Suppressor macrophage treated with lipopolysaccharide for 4 hours (primary cell): ENCODE results near the gene OR2T27.
"Not testable (repeated sequence)": the region's sequence is repeated elsewhere in the genome, so short reads cannot be mapped to it uniquely, and the experiment has no call there.

ENCODE experiments used
- DNase-seq: peaks from one replicate; pipeline ENCODE4 v3.0.0-alpha.2; 2020

OR2T27 gene, protein sequence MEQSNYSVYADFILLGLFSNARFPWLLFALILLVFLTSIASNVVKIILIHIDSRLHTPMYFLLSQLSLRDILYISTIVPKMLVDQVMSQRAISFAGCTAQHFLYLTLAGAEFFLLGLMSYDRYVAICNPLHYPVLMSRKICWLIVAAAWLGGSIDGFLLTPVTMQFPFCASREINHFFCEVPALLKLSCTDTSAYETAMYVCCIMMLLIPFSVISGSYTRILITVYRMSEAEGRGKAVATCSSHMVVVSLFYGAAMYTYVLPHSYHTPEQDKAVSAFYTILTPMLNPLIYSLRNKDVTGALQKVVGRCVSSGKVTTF

DNA sequence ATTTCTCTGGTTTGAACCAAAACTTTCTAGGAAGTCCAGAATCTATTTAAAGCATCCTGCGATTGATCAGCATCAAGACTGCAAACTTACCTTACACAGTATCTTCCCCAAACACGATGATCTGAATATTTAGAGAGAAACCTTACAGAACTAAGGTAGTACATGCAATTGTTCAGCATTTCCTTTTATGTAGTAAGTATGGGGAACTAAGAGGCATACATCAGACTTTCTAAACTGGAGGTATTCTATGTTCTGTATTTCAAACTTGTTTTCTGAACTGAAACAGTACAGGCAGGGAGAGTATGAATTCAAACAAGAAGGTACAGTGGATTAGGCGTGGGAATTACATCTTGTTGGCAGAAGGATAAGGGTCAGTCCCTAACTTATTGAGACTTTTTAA is at the start of gene OR2T27:
Gene OR2T27 (minus strand): TSS at position 175 of the 400 bp plus-strand sequence. CDS start 4,644 bp downstream, outside the sequence.
- not testable (repeated sequence) for DNase-seq

DNA sequence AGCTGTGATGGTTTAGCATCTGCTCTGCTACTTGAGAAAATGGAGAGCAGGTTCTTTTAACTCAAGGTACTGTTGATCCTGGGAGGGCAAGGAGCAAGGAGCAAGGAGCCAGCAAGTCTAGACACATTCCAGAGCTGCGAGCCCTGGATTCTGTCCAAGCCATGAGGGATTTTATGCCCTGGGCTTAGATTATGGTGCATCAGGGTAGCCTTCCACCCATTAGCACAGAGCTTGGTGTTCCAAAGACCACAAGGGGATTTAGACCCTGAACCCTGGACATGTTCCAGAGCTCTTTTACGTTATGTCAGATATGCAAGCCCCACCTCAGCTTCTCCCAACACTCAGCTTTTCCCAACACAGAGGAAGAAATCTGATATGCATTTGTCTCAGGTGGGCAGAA is 49.3 kb upstream of the OR2T27 start:
- no peak for DNase-seq

DNA sequence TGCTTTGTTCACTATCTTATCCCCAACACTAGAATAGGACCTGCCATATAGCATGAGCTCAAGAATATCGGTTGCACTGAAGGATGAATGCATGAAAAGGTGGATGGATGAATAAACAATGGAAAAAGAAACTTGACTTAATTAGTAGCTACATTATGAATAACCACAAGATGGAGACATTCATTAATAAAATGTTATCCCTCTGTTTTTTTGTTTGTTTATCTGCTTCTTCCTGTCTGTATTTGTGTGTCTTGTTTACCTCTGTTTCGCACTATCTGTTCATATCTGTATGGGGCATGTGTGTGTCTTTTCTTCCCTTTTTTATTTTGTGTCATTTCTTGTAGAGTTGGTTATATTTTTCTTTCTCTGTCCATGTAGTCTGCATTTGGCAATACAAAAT is 48.3 kb upstream of the OR2T27 start:
- DNase-seq: peak; percentile 20

DNA sequence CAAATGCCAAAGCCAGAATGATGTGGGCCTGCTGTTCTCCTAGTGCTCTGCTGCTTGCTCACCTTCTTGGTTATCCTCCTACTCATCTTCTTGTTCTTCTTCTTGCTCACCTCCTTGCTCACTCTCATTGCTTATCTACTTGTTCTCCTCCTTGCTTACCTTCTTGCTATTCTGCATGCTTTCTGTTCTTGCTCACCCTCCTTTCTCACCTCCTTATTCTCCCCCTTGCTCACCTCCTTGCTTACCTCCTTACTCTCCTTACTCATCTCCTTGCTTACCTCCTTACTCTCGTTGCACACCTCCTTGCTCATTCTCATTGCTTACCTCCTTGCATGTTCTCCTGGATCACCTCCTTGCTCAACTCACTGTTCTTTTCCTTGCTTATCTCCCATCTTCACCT is 47.4 kb upstream of the OR2T27 start, which contains the start of gene OR14I1:
Gene OR14I1 (minus strand): TSS at position 53 of the 400 bp plus-strand sequence.
- DNase-seq: no peak

DNA sequence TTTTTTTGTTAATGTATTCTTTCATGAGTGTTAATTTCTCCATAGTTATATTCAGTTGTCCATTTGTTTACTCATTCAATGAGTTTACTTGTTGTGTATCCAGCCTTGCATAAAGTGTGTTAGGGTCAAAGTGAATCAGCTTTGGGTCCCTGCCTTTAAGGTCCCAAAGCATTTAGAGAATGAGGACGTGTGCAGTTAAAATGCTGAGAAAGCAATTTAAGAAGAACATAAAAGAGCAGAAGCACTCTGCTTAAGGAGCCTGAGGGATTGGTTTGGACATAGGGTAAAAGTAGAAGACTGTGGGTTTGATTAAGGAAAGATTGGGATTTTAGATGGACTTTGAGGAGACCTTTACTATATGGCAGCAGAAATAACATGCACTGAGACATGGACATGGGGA is 43.8 kb upstream of the OR2T27 start:
- no peak for DNase-seq

GRCh38 chr1:248697907-248698306 is 42.6 kb upstream of the OR2T27 start:
- no peak for DNase-seq

DNA sequence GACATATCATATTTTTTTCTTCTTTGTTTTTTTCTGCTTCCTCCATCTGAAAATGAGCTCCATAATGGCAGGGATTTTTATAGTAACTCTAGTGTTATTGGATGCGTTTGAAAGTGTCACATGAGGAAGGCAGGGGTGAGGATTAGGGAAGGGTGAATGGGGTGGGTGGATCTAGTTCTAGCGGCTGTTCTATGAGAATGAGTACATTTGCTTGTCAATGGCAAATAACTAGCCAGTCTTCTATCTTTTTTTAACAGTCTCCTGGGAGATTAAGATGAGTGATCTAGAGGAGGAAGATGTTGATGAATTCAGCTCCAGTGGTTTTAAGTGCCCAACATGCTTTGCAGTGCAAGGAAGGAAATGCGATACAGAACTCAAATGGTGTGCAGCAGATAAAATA is 41.4 kb upstream of the OR2T27 start:
- no peak for DNase-seq

DNA sequence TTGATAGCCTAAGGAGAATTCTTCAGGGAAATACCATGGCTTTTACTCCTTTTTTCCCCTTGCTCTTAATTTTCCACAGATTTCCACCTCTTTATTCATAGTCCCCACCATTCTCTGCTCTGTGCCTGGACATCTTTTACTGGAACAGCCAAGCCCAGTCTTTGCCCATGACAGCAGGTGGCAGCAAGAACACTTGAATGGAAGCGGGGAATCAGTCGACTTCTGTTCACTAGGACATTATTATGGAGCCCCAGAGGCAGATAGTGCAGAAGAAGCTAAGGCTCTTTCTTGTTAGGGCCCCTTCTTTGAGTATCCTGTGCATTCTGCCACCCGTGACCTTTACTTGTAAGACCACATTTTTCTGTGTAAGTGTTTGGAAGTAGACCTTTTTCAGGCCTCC is 40.9 kb upstream of the OR2T27 start:
- peak; percentile 40 for DNase-seq

DNA sequence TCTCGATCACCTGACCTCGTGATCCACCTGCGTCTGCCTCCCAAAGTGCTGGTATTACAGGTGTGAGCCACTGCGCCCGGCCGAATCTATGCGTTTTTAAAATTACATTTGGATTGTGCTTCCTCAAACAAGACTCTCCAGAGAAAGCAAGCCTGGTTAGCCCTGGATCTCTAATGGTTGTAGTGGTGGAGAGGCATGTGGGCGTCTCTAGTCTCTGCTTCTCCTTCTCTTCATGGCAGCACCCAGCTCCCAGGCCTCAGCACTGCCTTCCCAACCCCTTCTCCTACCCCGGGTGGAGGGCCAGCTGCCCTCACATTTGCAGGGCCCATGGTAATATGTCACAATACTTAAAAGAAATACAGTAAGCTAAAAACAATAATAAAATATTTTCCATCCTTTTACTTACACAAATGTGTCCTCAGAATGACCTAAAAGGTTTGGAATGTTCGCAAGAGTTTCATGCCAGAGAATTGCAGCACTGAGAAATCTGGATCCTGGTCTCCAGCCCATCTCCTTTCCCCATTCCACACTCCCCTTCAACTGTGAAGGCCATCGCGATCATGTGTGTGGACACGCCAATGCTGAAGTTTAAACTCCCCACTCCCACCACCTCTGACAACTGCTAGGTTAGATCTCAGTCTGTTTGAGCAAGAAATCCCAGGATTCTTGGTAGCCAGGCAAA is 40.3 kb upstream of the OR2T27 start:
- no peak for DNase-seq

DNA sequence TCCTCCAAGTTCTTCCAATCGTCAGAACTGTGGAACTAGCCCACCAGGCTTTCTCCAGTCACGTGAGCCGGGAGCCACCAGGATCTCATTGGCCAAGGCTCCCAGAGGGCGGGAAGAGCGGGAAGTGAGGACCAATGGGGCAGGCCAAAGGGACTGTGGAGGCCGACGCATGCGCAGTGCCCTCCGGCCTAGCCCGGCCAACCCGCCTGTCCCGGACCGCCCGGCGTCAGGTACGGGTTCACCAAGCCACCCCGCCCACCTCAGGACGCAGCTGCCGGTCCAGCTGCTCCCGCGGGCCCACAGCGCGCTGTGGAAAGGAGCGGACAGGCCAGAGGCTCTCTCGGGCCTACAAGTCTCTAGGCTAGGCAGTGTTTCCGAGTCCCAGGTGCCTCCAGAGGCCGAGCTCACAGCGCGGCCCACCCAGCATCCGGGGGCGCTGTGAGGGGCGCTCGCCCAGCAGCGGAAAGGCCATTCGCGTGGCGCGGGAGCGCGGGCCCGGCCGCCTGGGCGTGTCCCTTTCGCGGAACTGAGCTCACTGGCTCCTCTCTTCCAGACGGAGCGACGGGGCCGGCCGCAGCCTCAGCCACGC is 36.3 kb upstream of the OR2T27 start:
- DNase-seq: no peak

DNA sequence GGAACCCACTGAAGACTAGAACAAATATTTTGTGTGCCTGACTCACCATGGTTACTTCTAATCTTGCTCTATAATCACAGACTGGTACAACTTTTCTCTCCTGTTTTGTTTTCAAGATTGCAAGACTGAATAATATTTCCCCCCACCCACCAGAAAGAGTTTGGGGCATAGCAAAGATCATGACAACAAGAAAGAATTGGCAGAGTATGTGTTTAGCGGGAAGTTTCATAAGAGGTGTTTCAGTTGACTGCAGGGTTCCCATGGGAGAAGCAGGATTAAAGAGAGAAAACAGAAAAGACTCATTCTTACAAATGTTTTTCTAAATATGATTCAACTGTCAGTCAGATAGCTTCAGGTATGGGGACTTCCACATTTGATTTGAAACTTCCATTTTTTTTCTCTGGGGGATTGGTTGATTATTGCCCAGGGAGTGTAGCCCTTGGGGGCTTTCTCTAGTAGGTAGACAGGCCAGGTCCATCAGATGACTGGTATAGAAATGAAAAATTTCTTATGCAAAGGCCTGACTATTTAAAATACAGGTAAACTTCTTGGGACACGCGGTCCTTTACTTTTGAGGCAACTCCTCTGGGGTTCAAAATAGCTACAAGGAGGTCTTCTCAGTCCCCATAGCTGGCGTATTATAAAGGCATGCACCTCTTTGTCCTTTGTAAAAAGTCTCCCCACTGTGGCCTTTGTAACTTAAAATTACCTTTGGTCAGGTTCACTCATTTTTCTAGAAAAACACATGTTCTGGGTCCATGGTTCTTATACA is 33.4 kb upstream of the OR2T27 start:
- no peak for DNase-seq

- no peak for DNase-seq
Observed at GRCh38 chr1:248686815-248687214, 31.5 kb upstream of the OR2T27 start.

DNA sequence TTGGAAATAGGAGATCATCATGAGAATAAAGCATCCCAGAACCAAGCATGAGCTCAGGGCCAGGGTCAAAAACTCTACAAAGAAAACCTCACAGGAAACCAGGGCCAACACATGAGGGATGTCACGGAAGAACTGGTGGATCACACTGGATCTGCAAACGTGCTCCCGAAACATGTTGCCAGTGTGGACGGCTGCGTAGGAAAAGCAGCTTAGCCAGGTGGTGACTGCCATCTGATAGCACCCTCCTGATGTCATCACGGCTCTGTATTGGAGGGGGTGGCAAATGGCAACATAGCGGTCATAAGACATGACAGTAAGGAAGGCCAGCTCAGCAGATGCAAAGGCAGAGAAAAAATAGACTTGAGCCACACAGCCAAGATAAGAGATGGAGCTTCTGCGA is 26.3 kb upstream of the OR2T27 start:
- no peak for DNase-seq

DNA sequence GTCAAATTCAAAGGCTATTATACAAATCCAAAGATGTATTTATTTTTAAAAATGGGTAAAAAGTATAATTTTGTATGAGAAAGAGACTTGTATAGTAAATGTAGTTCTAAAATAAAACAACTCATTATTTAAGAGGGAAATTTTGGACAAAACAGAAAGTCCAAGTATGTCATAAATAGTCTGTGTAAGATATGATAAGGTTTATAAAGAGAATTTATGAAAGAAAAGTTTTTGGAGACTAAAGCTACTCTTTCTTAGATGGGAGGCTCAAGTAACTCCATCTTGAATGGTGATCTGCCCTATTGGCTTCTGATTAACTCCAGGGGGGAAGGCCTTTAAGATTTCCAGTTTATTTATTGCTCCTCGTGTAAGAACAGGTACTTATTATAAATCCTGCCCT is 14.7 kb upstream of the OR2T27 start:
- DNase-seq: no peak

DNA sequence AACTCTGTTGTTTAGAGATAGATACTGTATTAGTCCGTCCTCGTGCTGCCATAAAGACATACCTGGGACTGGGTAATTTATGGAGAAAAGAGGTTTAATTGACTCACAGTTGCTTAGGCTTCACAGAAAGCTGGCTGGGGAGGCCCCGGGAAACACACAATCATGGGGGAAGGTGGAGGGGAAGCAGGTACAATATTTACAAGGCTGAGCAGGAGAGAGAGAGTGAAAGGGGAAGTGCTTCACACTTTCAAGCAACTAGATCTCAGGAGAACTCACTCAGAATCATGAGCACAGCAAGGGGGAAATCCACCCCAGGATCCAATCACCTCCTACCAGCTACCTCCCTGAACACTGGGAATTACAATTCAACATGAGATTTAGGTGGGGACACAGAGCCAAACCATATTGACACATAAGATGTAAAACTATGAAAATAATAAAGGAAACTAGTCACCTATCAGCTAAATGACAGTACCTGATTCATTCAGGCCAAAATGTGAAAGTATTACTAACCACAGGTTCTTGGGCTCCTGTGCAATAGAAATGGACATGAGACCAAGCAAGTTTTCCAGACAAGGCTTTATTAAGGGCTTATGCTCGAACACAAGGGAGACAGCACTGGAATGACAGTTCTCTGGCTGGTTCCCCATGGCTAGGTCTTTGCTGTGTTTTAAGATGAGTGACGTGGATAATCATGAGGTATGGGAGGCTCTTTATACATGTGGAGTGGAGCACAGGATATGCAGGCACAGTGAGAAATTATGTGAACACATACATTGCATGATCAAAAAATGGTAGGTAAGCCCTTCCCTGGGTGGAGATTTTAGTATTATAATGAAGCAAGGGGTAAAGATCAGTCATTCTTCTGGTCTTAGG is 8.4 kb upstream of the OR2T27 start:
- not testable (repeated sequence) for DNase-seq

GRCh38 chr1:248656797-248657196 is 1.5 kb upstream of the OR2T27 start:
- not testable (repeated sequence) for DNase-seq

DNA sequence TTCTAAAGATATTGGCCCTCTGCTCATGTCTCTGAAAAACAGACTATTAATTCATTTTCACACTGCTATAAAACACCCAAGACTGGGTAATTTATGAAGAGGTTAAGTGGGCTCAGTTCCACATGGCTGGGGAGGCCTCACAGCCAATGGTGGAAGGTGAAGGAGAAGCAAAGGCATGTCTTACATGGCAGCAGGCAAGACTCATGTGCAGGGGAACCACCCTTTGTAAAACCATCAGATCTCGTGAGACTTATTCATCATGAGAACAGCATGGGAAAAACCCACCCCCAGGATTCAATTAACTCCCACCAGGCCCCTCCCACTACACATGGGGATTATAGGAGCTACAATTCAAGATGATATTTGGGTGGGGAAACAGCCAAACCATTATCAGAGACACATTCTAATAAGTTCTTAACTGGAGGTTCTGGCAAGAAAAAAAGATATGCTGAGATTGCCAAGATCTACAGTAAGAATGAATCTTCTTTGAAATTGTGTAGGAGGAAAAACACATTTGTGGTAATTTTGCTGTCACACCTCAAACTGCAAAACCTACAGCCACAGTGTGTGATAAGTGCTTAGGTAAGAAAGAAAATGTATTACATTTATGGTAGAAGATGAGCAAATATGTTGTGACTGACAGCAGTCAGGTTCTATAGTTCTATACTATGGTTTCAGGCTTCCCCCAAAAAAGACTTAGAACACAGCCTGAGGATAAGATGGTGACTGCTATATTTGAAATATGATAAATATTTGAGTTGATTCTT is 6.4 kb downstream of the OR2T27 start:
- DNase-seq: not testable (repeated sequence)

- DNase-seq: not testable (repeated sequence)
Observed at GRCh38 chr1:248645178-248645577, 10.2 kb downstream of the OR2T27 start, which contains the start of gene OR2T35. OR2T35 (minus strand) TSS chr1:248645278; CDS start chr1:248639258, 6,020 bp downstream.

- DNase-seq: not testable (repeated sequence)
Observed at GRCh38 chr1:248642971-248643651, 12.2 kb downstream of the OR2T27 start.

DNA sequence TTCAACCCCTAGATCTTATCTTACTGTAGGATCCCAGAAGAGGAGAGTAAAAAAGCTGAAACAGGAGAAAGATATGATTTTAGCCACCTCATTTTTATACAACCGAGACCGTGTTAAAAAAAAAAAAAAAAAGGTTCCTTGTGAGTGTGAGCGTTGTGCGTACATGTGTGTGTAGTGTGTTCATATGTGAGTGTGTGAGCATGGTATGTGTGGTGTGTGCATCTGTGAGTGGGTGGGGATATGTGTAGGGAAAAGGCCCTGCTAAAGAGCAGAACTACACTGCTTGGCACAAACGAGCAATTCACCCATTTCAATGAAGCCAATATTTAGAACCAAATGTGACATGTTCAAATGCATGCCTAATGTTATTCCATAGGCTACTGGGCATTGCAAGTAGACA is 13.7 kb downstream of the OR2T27 start:
- not testable (repeated sequence) for DNase-seq

DNA sequence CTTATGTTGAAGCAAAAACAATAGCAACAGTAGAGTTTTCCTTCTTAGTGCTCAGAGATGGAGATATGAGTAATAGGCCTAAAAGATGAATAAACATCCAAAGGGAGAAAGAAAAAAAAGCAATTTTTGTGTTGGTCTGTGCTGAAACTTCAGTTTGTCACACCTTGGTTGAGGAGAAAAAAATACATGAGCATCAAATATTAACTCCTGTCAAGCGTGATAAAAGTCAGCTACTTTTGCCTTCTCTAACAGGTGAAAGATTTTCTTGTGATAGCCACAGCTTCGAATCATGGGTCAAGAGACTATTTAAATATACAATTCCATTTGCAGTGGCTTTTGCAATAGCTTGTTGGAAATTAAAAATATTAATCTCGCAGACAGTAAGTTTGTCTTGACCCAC is 14.4 kb downstream of the OR2T27 start:
- DNase-seq: not testable (repeated sequence)
